GM12891 (cell line): ENCODE results near the gene DFFB.

ENCODE experiments used
- POLR2A ChIP-seq: IDR thresholded peaks from 2 replicates; pipeline ENCODE4 v1.6.1; 2011; ENCODE audit warnings: low read depth, low read length, control low read depth
- POLR2AphosphoS5 ChIP-seq: IDR thresholded peaks from 2 replicates; pipeline ENCODE4 v1.6.1; 2011; ENCODE audit warnings: low read depth, low read length, control low read depth
- SPI1 ChIP-seq: IDR thresholded peaks from 2 replicates; pipeline ENCODE4 v1.6.1; 2011; ENCODE audit warnings: low read depth, low read length, control low read depth

GRCh38 chr1:3871451-3871805 lies 14.2 kb downstream of the DFFB start:
- TF ChIP-seq POLR2A, result no peak
- TF ChIP-seq SPI1, result no peak
- TF ChIP-seq POLR2AphosphoS5, result no peak
